ENCODE results near the gene PRSS8. TPM values are rescaled to one million over a fixed set of nuclear protein-coding genes. Genes with fewer than 3 reads are reported as not detected.
"Not testable (repeated sequence)": the region's sequence is repeated elsewhere in the genome, so short reads cannot be mapped to it uniquely, and the experiment has no call there.

The PRSS8 gene
- total RNA-seq, 4 donors from 2014 or later, result 101 to 510 (median 372) TPM

DNA sequence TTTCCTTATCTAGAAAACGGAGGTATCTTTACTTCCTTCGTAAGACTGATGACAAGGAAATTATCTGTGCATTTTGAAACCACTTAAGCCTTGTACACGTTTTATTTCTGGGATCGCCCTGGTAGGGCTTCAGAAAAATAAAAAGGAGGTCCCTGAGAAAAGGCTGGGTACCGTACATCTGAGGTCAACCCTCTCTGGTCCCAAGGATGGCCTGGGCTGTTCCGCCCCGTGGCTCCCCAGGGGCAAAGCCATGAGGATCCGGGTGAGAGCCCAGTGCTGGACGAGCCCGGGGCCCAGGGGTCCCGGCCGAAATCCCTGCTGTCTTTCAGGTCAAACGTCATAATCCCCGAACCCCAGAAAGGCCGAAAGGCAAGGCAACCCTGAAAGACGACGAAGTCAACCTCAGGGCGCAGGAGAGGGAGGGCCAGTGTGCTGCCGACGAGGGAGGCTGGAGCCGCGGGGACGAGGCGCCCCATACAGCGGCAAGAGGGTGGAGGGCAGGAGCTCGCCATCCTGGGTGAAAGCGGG, 43.8 kb upstream of the PRSS8 start:
- intact Hi-C loops (cut with DNase I; ENCODE audit: low total_unique reads) (no loop called here), in situ Hi-C loops (cut with MboI; ENCODE audit: low pct_ligation_motif_present in 1 of 4, low pct_unique_long_range_greater_than_20kb in 1 of 4, low sequenced_read_pairs in 3 of 4) (loop anchor here in 1 of 4 donors (25.0 kb wide), 1 partner anchor 258 kb away; the partner anchor contains the start of genes COX6A2 and ZNF843)
- H3K27ac ChIP-seq, result peak overlapping the region; percentile 96 to 99 (median 98)
- TF ChIP-seq, protein P1, sequence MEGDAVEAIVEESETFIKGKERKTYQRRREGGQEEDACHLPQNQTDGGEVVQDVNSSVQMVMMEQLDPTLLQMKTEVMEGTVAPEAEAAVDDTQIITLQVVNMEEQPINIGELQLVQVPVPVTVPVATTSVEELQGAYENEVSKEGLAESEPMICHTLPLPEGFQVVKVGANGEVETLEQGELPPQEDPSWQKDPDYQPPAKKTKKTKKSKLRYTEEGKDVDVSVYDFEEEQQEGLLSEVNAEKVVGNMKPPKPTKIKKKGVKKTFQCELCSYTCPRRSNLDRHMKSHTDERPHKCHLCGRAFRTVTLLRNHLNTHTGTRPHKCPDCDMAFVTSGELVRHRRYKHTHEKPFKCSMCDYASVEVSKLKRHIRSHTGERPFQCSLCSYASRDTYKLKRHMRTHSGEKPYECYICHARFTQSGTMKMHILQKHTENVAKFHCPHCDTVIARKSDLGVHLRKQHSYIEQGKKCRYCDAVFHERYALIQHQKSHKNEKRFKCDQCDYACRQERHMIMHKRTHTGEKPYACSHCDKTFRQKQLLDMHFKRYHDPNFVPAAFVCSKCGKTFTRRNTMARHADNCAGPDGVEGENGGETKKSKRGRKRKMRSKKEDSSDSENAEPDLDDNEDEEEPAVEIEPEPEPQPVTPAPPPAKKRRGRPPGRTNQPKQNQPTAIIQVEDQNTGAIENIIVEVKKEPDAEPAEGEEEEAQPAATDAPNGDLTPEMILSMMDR (IDR thresholded peaks at IDR 0.05), result no peak
- TF ChIP-seq EP300 (IDR thresholded peaks at IDR 0.05; ENCODE audit: low read depth), result no peak
- no peak for TF ChIP-seq POLR2A (IDR thresholded peaks at IDR 0.05)
- TF ChIP-seq POLR2AphosphoS5 (IDR thresholded peaks at IDR 0.05), result no peak
- peaks cover 19 to 41% (median 32%) of the 10 kb centered on the region in 4 donors for H3K4me1 ChIP-seq
- no peaks in the 10 kb centered on the region for H3K9me3 ChIP-seq
- DNase-seq, result no peak
- no peaks in the 10 kb centered on the region for H3K27me3 ChIP-seq
- 1 to 23% methylated on average over 2 to 27 of the region's 27 CpGs for WGBS, 2 donors (ENCODE audit: low coverage in 1 of 2)
- H3K4me3 ChIP-seq, result peak overlapping the region; percentile 70 to 99 (median 94)
- H3K36me3 ChIP-seq, result peaks cover 0 to 19% (median 6%) of the 10 kb centered on the region in 4 donors

DNA sequence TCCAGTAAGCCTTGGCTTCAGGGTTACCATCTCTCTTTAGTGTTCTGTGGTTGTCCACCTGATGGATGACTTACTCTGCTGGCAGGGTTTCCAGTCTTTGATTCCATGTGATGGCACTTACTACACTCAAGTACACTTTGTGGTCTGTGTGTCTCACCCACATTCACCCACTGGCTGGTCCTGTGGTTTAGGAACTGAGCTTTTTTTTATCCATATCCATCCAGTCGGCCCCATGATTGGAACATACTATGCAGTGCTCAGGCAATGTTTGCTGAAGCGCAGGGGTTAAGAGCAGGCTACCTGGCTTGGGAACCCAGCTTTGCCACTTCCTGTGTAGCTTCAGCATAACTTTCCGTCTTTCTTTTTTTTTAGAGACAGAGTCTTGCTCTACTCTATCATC, 41.6 kb upstream of the PRSS8 start:
- H3K27me3 ChIP-seq, result no peaks in the 10 kb centered on the region
- 40 to 69% methylated on average over 1 to 3 of the region's 3 CpGs for WGBS, 2 donors (ENCODE audit: low coverage in 1 of 2)

DNA sequence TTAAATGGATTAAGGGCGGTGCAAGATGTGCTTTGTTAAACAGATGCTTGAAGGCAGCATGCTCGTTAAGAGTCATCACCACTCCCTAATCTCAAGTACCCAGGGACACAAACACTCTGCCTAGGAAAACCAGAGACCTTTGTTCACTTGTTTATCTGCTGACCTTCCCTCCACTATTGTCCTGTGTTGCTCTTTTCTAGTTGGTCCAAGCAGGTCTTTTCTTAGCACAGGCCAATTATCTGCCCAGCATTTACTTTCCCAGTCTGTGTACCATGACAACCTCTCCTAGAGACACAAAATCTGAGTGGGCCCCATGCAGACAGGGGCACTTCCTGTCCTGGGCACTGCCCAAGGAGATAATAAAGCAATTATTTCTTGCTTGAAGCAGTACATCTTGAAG, 34.5 kb upstream of the PRSS8 start:
- H3K4me3 ChIP-seq; H3K27ac ChIP-seq; H3K36me3 ChIP-seq; DNase-seq; H3K9me3 ChIP-seq; H3K4me1 ChIP-seq; H3K27me3 ChIP-seq; intact Hi-C loops (cut with DNase I; ENCODE audit: low total_unique reads): not testable (repeated sequence)
- no CpG with 5 or more reads among the region's 2 CpGs for WGBS, 2 donors (ENCODE audit: low coverage in 1 of 2)
- in situ Hi-C loops (cut with MboI; ENCODE audit: low pct_ligation_motif_present in 1 of 4, low pct_unique_long_range_greater_than_20kb in 1 of 4, low sequenced_read_pairs in 3 of 4), result loop anchor here in 1 of 4 donors (25.0 kb wide), 1 partner anchor 183 kb away; the partner anchor contains the start of gene HSD3B7

More for the DNA sequence above, 41.6 kb upstream of the PRSS8 start:
- TF ChIP-seq EP300 (IDR thresholded peaks at IDR 0.05; ENCODE audit: low read depth) (no peak), POLR2A (IDR thresholded peaks at IDR 0.05) (no peak), POLR2AphosphoS5 (IDR thresholded peaks at IDR 0.05) (no peak)
- TF ChIP-seq, protein P1 (IDR thresholded peaks at IDR 0.05), result no peak
- H3K4me1 ChIP-seq, result peaks cover 11 to 22% (median 20%) of the 10 kb centered on the region in 4 donors
- in situ Hi-C loops (cut with MboI; ENCODE audit: low pct_ligation_motif_present in 1 of 4, low pct_unique_long_range_greater_than_20kb in 1 of 4, low sequenced_read_pairs in 3 of 4) (loop anchor here in 1 of 4 donors (25.0 kb wide), 1 partner anchor 260 kb away; the partner anchor contains the start of genes COX6A2 and ZNF843), intact Hi-C loops (cut with DNase I; ENCODE audit: low total_unique reads) (no loop called here)
- no peak overlapping the region for H3K27ac ChIP-seq
- H3K36me3 ChIP-seq, result no peaks in the 10 kb centered on the region
- DNase-seq, result no peak
- H3K9me3 ChIP-seq, result no peaks in the 10 kb centered on the region
- H3K4me3 ChIP-seq, result no peak overlapping the region

DNA sequence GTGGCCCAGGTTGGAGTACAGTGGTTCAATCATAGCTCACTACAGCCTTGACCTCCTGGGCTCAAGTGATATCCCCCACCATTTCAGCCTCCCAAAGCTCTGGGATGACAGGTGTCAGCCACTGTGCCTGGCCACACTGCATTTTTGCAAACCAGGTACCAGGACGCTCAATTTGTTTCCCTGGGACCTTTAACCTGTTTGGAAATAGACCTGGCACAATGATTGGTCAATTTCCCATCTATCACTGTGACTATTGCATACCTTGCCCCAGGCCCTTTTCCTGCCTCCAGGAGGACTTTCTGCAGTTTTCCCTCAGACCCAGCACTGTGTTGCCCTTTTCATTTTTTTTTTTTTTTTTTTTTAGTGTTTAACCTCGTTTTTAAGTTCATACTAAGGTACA, 33.3 kb upstream of the PRSS8 start:
- DNase-seq, result no peak
- Histone ChIP-seq H3K4me3 (no peak overlapping the region), H3K36me3 (no peaks in the 10 kb centered on the region), H3K27ac (no peak overlapping the region), H3K27me3 (no peaks in the 10 kb centered on the region), H3K4me1 (no peaks in the 10 kb centered on the region), H3K9me3 (no peaks in the 10 kb centered on the region)
- in situ Hi-C loops (cut with MboI; ENCODE audit: low pct_ligation_motif_present in 1 of 4, low pct_unique_long_range_greater_than_20kb in 1 of 4, low sequenced_read_pairs in 3 of 4), result loop anchor here in 1 of 4 donors (25.0 kb wide), 1 partner anchor 182 kb away; the partner anchor contains the start of gene HSD3B7
- TF ChIP-seq POLR2A (IDR thresholded peaks at IDR 0.05) (no peak), EP300 (IDR thresholded peaks at IDR 0.05; ENCODE audit: low read depth) (no peak), POLR2AphosphoS5 (IDR thresholded peaks at IDR 0.05) (no peak)
- TF ChIP-seq, protein P1 (IDR thresholded peaks at IDR 0.05), result no peak
- intact Hi-C loops (cut with DNase I; ENCODE audit: low total_unique reads), result no loop called here
- 39 to 79% methylated on average over 2 of the region's 2 CpGs for WGBS, 2 donors (ENCODE audit: low coverage in 1 of 2)
